Measurements from ENCODE around the gene MGRN1. TPM values are rescaled to one million over a fixed set of nuclear protein-coding genes. Genes with fewer than 3 reads are reported as not detected.

MGRN1 gene
- total and polyA plus RNA-seq, 2 of the 13 experiments (the other 11 are each of a cell fraction or from before 2014, with no cell fraction given), result 11.9 to 12.6 TPM

GRCh38 chr16:4614571-4615383 is 9.8 kb upstream of the MGRN1 start, which contains the start of gene UBALD1 (continued):
- TF ChIP-seq LCORL (IDR thresholded peaks at IDR 0.05), result no peak
- peak; percentile 28; the same call in 1 of the 2 replicates for TF ChIP-seq LCORL (CRISPR knock-in tag; IDR thresholded peaks at IDR 0.05)
- TF ChIP-seq THAP8 (CRISPR knock-in tag; IDR thresholded peaks at IDR 0.05; ENCODE audit: borderline replicate concordance), result no peak
- peak; percentile 85 for TF ChIP-seq YEATS4 (CRISPR knock-in tag; IDR thresholded peaks at IDR 0.05; ENCODE audit: borderline replicate concordance)
- TF ChIP-seq NFE2L1 (CRISPR knock-in tag; IDR thresholded peaks at IDR 0.05; ENCODE audit: borderline replicate concordance), result no peak
- 0 out of 2 replicates have a peak, but pooled peaks have one; percentile 34 for TF ChIP-seq TERF1 (CRISPR knock-in tag; IDR thresholded peaks at IDR 0.05)
- peak; percentile 66; the same call in 1 of the 2 replicates for TF ChIP-seq ZNF746 (CRISPR knock-in tag; IDR thresholded peaks at IDR 0.05)
- TF ChIP-seq PCBP1 (IDR thresholded peaks at IDR 0.05; ENCODE audit: borderline replicate concordance, low read depth, low read length), result no peak

All from HepG2 (cell line).